Stimulated activated CD8-positive, alpha-beta memory T cell treated with anti-CD3 and anti-CD28 coated beads, Interleukin-12 subunit alpha, Interleukin-12 subunit beta, amount 100 ng/mL, for 1 hour (primary cell): ENCODE measurements around the gene ALDH4A1.
A peak's percentile ranks its signal among the peaks of the same experiment; 100 is the strongest.
"Not testable (repeated sequence)": the region's sequence is repeated elsewhere in the genome, so short reads cannot be mapped to it uniquely, and the experiment has no call there.

Experiments
- DNase-seq: peaks from one replicate; pipeline ENCODE4 v3.0.0-alpha.2; 2020; ENCODE audit warnings: low read depth

ALDH4A1 gene

GRCh38 chr1:18878538-18879214 lies 23.7 kb downstream of the ALDH4A1 start:
- no peak for DNase-seq

- DNase-seq: no peak
Observed at GRCh38 chr1:18877282-18877681, 25.1 kb downstream of the ALDH4A1 start.

DNA sequence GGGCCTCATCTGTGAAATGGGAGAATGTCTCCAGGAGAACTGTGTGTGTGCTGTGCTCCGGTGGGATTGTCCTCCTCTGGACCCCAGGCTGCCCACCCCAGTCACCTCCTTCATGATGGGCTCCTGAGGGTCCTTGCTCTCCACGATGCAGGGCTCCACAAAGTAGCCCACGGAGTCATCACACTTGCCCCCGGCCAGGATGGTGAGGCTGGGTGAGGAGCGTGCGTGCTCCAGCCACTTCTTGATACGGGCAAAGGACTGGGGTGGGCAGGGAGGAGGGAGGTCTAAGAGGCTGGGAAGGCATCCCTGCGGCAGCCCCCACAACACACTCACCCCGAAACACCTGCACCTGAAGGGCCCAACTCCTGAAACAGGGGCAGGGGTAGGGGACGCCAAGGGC lies 26.1 kb downstream of the ALDH4A1 start:
- DNase-seq: no peak

DNA sequence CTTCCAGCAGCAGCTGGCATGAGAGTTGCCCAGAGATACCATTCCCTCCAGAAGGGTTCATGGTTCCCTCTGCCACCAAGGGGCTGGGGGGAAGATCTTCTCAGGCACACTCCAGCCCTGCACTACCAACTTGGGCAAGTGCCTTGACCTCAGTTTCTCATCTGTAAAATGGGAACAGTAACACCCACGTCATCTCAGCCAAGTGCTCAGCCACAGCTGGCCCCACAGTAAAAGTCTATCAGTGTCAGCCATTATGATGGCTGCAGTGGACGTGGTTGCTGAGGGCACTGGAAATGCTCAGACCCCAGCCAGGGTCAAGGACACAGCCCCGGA lies 26.6 kb downstream of the ALDH4A1 start:
- no peak for DNase-seq

- peak; percentile 42 for DNase-seq
Observed at GRCh38 chr1:18875107-18875795, 27.1 kb downstream of the ALDH4A1 start.

GRCh38 chr1:18874600-18874999 lies 27.8 kb downstream of the ALDH4A1 start:
- no peak for DNase-seq

- no peak for DNase-seq
Observed at GRCh38 chr1:18874036-18874435, 28.3 kb downstream of the ALDH4A1 start.

DNA sequence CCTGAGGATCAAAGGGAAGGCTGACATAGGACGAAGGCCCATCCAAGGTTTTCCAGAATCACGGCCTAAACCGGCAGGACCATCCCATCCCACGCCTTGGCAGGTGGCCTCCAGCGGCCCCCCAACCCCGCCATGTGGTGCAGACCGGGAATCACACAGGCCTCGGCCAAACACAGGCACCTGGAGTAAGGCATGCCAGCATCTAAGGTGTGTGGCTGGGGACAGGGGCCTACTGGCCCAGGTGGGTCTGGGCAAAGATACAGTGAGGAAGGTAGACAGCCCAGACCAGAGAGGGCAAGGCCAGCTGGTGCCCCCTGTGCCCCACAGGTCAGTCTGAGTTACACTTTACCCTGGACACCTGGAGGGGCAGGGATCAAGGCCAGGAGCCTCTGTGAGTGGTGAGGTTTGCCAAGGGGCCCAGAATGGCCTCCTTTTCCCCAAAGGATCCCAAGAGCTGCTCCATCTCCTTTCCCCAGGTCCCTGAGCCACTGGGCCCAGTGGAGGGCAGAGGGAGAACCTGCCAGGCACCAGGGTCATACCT lies 30.2 kb downstream of the ALDH4A1 start:
- no peak for DNase-seq

DNA sequence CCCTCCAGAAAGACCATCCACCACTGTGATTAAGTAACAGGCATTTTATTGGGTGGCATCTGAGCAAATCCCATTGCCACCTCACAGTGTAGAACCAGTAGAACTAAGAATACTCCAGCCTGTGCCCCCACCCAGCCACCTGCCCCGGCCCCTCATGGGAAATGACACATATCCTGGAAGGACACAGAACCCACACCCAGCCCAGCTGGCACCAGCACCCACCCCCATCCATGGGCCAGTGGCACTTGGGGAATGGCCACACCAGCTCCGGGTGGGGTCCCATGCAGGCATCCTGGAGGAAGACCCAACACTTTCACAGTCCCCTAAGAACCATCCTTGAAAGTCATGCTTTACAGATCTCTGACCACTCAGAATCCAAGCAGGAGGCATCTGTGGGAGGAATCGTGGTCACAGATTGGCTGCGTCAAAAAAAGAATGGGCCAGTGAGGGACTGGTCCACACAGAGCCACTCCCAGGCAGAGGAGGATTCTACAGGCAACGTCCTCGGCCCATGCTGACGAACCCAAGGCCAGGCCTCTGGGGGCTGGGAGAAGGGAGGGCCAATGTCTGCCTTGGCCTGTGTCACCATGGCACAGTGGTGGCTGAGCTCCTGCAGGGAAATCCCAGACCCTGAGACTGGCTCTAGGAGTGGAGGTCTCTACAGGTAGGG lies 30.8 kb downstream of the ALDH4A1 start:
- no peak for DNase-seq

DNA sequence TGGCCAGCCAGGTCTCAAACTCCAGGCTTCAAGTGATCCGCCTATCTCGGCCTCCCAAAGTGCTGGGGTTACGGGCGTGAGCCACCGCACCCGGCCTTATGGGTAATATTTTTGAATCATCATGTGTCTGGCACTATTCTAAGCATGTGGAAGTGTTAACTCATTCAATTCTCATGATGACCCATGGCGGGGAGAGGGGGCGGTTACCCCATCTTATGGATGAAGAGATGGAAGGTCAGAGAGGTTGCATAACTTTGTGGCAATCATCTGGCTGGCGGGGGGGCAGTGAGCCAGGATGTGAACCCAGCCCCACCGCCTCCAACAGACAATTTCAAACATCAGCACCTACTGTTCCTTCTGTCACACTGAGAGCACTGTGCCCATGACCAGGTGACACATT lies 31.4 kb downstream of the ALDH4A1 start:
- DNase-seq: no peak

GRCh38 chr1:18870595-18870865 lies 31.8 kb downstream of the ALDH4A1 start:
- not testable (repeated sequence) for DNase-seq

DNA sequence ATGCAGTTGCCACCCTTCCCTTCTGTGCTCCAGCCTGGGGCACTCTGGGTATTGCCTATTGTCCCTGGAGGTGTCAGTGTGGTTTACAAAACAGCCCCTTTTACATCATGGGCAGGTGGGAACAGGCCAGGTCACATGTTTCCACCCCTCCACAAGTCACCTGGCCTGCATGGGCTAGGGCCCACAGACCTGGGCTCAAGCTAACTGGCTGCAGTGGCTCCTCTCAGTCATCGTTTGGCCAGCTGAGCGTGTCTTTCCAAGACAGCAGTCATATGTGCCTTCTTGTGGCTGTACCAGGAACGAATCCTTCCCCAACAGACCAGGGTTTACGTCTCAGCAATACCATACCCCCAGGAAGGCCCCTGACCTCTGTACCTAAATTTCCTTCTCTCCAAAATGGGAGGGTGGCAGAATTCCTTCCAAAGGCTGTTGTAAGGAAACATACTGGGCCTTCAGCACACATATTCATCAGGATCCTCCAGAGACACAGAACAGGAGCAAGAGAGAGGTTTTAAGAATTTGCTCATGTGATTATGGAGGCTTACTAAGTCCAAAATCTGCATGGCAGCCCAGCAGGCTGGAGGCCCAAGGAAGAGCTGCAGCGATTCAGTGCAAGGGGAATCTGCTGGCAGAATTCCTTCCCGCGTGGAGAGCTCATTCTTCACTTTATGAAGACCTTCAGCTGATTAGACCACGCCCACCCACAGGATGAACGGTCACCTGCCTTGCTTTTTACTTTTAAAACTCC lies 32.3 kb downstream of the ALDH4A1 start:
- DNase-seq: no peak

- no peak for DNase-seq
Observed at GRCh38 chr1:18868801-18869424, 33.4 kb downstream of the ALDH4A1 start.

DNA sequence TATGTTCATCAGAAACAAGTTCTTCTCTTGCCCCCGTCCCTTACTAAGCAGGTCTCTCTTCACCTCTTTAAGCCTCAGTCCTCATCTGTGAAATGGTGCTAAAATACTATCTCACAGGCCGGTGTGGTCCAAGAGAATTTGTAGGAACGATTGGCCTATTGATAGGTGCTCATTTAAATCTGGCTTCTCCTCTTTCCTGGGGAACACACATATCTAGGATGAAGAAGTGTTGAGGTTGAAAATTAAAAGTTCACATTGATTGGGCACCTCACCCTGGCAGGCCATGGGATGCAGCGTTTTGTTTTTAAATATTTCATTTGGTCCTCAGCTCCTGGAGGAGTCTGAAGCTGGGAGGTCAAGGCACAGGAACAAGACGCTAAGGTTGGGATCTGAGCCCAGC lies 34.0 kb downstream of the ALDH4A1 start:
- no peak for DNase-seq

- no peak for DNase-seq
Observed at GRCh38 chr1:18866846-18867245, 35.5 kb downstream of the ALDH4A1 start.

GRCh38 chr1:18866314-18866713 lies 36.0 kb downstream of the ALDH4A1 start:
- no peak for DNase-seq

GRCh38 chr1:18865176-18865575 lies 37.2 kb downstream of the ALDH4A1 start:
- DNase-seq: no peak

DNA sequence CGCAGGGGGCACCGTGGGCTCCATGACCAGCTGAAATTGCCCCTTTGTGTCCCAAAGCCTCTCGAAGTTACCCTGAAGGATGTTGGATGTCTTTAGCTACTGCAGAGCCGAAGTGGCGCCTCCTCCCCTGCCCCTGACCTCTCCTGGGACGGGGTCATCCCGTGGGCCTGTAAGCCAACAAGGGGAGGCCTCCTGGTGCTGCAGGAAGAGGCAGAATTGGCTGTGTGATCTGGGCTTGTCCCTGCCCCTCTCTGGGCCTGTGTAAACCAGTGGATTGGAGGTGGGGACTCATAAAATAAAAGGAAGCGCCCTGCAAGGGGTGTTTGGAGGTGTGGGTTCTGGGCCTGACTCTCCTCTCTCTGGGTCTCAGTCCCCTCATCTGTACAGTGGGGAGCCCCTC lies 40.8 kb downstream of the ALDH4A1 start:
- DNase-seq: no peak

GRCh38 chr1:18861082-18861481 lies 41.3 kb downstream of the ALDH4A1 start:
- DNase-seq: no peak

- no peak for DNase-seq
Observed at GRCh38 chr1:18859560-18859959, 42.8 kb downstream of the ALDH4A1 start, which contains the start of gene TAS1R2. TSS of gene TAS1R2 (minus strand) at chr1:18859660. CDS start at chr1:18859660, 0 bp downstream.

- DNase-seq: no peak
Observed at GRCh38 chr1:18858070-18858688, 44.2 kb downstream of the ALDH4A1 start.

DNA sequence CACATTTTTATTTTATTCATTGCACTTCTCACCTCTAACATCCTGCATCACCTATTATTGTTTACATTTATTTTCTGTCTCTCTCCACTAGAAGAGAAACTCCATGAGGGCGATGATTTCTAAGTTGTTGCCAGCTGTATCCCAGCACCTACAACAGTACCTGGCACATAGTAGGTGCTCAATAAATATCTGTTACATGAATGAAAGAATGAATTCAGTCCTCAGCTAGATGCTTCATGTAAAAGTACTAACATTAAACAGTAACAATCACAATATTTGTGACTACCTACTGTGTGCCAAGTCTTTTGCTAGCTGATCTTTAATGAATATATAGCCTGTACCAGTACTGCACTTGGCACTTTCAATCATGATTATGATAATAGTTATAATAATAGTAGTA lies 45.9 kb downstream of the ALDH4A1 start:
- DNase-seq: no peak
